NOMO-1 treated with dmso at 0.1 percent for 144 hours (cell line): Measurements from ENCODE around the gene NKX6-1.

Experiments used
- DNase-seq: peaks from one replicate; lab custom pipeline; 2025; ENCODE audit not compliant: unreplicated experiment; lab: John Stamatoyannopoulos, UW

The NKX6-1 gene

GRCh38 chr4:84498203-84498934, 723 bp downstream of the NKX6-1 start:
- no peak for DNase-seq

- DNase-seq, result no peak
These were observed 1.4 kb downstream of the NKX6-1 start for GRCh38 chr4:84497504-84498202.

- DNase-seq, result no peak
These were observed 2.2 kb downstream of the NKX6-1 start for GRCh38 chr4:84496706-84497503.

GRCh38 chr4:84496331-84496705, 2.8 kb downstream of the NKX6-1 start:
- DNase-seq, result no peak

- DNase-seq, result no peak
These were observed 3.3 kb downstream of the NKX6-1 start for GRCh38 chr4:84495794-84496261.

- DNase-seq, result no peak
These were observed 3.8 kb downstream of the NKX6-1 start for GRCh38 chr4:84495118-84495793.

- DNase-seq, result no peak
These were observed 4.6 kb downstream of the NKX6-1 start for GRCh38 chr4:84494531-84494930.

- no peak for DNase-seq
These were observed 5.0 kb downstream of the NKX6-1 start for GRCh38 chr4:84494076-84494475.

- DNase-seq, result no peak
These were observed 5.8 kb downstream of the NKX6-1 start for GRCh38 chr4:84493092-84493850.

GRCh38 chr4:84492737-84493091, 6.4 kb downstream of the NKX6-1 start:
- DNase-seq, result no peak

- no peak for DNase-seq
These were observed 6.8 kb downstream of the NKX6-1 start for GRCh38 chr4:84492290-84492689.

GRCh38 chr4:84491481-84491880, 7.6 kb downstream of the NKX6-1 start:
- DNase-seq, result no peak

- no peak for DNase-seq
These were observed 8.4 kb downstream of the NKX6-1 start for GRCh38 chr4:84490663-84491062.

- no peak for DNase-seq
These were observed 14.9 kb downstream of the NKX6-1 start for GRCh38 chr4:84484236-84484635.

GRCh38 chr4:84483688-84484087, 15.4 kb downstream of the NKX6-1 start:
- no peak for DNase-seq

GRCh38 chr4:84482564-84483563, 16.2 kb downstream of the NKX6-1 start:
- no peak for DNase-seq

- DNase-seq, result no peak
These were observed 17.2 kb downstream of the NKX6-1 start for GRCh38 chr4:84481860-84482245.

- no peak for DNase-seq
These were observed 17.8 kb downstream of the NKX6-1 start for GRCh38 chr4:84481077-84481859.

GRCh38 chr4:84480082-84480481, 19.0 kb downstream of the NKX6-1 start:
- DNase-seq, result no peak
